ENCODE results near the gene OR4A47.
"Not testable (repeated sequence)": the region's sequence is repeated elsewhere in the genome, so short reads cannot be mapped to it uniquely, and the experiment has no call there.

OR4A47 gene

GRCh38 chr11:48488493-48488892 lies at the start of gene OR4A47:
OR4A47 (plus strand) TSS chr11:48488793; CDS start chr11:48488793, 0 bp downstream.
- DNase-seq, result not testable (repeated sequence)

GRCh38 chr11:48455909-48456308 lies 32.7 kb upstream of the OR4A47 start:
- DNase-seq, result not testable (repeated sequence)

GRCh38 chr11:48473966-48474365 lies 14.6 kb upstream of the OR4A47 start:
- DNase-seq, result not testable (repeated sequence)

GRCh38 chr11:48474703-48475102 lies 13.9 kb upstream of the OR4A47 start:
- DNase-seq, result not testable (repeated sequence)

GRCh38 chr11:48506169-48506568 lies 17.6 kb downstream of the OR4A47 start:
- DNase-seq, result not testable (repeated sequence)

GRCh38 chr11:48538991-48539390 lies 50.4 kb downstream of the OR4A47 start:
- DNase-seq, result no peak
- TF ChIP-seq POLR2A (IDR thresholded peaks at IDR 0.05; ENCODE audit: low read length) (no peak), GATA1 (IDR thresholded peaks at IDR 0.05; ENCODE audit: low read depth, low read length) (no peak)
